Stimulated activated CD4-positive, alpha-beta T cell treated with anti-CD3 and anti-CD28 coated beads, Interleukin-15, amount 100 ng/mL, for 48 hours (primary cell): ENCODE measurements around the gene BBIP1.
A peak's percentile ranks its signal among the peaks of the same experiment; 100 is the strongest.

Experiments used
- DNase-seq, 2 donors: peaks; one replicate each; pipeline ENCODE4 v3.0.0-alpha.2; 2020; ENCODE audit warnings: low read depth in 2 of 2

BBIP1 gene

DNA sequence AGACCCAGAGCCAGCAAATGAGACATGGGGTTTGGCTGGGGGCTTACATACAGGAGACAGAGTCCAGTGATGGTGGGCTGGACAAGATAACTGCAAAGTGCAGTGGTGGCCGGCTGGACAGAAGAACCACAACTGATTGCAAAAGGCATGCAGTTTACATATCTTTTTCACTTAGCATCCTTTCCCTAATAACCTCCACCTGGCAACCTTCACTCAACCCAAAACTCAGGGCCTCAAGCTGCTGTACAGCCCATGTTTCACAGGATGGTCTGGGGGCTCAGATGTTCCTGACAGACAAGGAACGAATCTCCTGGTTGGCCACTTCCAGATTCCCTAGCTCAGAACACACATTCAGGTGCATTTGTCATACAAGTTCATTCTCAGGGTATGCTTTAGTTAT, 55.0 kb downstream of the BBIP1 start:
- DNase-seq: no peak

DNA sequence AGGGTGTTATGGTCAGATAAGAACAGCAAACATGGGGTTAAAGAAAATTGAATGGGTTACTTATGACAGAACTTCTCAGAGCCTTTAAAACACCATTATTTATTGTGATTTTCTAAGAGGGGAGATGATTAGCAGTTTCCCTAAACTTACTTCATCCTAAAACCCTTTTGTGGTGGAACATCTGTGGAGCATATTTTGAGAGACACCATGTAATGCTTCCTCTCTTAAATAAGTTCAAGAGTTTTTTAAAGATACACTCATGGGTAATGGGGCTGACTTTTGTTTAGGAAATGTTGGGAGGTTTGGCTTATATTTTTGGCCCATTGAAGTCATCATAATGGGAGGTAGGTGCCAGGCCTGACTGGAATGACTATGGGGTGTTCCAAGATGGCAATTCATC, 55.6 kb downstream of the BBIP1 start:
- no peak for DNase-seq

DNA sequence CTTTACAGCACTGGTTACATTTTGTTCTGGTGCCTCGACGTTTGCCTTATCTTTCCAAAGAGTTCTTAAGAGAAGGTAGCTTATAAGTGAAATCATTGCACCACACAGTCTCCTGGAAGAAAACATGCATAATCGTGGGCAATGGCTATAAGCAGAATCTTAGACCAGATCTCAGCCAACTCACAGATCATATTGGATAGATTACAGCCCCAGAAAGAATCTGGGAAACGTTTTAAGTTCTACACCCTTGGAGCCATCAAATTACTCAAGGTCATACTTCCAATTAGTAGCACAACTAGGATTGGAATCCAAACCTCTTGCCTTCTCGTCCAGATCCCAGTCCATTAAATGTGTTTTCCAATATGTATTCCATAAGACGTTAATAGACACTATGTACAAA, 56.0 kb downstream of the BBIP1 start:
- DNase-seq: no peak

DNA sequence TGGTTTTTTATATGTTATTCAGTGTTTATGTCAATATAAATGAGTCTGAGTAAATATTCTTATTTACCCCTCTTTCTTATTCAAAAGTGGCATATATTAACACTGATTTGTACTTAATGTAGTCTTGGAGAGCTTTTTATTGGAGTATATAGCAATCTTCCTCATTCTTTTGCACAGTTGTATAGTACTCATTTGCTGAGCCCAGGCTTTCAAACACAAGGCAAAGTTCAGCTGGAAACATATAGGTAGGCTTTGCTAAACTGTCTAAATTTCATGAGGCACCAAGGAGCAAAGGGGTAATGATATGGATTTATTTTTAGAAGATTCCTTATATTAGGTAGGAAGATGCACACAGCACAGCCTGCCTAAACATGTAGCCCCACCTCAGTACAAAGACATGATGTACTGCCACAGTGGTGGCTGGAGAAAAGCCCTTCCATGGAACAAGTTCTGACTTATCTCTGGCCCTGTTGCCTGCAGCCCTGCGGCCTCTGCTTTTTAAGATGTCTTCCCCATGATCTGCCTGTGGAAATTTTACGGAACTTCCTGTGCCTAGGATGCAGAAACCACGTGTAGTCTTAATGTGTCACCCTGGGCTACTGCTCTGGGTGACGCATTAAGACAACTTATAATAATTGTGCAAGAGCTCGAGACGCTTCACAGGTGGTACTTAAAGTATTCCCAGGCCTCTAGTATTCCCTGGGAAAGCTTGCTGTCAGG, 56.9 kb downstream of the BBIP1 start:
- no peak for DNase-seq

DNA sequence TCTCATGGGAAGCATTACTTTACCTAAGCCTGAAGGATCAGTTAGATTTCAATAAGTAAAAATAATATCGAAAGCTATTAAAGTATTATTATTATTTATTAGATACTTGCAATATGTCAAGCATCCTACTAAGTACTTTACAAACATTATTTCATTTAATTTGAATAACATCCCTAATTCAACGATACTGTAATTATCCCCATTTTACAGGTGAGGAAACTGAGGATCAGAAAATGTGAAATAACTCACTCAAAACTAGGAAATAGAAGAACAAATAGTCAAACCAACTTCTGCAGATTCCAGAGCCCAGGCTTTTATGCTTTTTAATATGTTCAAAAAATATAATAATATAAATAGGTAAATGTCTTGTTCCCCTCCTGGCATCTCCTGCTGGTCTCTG, 57.5 kb downstream of the BBIP1 start:
- DNase-seq: no peak

DNA sequence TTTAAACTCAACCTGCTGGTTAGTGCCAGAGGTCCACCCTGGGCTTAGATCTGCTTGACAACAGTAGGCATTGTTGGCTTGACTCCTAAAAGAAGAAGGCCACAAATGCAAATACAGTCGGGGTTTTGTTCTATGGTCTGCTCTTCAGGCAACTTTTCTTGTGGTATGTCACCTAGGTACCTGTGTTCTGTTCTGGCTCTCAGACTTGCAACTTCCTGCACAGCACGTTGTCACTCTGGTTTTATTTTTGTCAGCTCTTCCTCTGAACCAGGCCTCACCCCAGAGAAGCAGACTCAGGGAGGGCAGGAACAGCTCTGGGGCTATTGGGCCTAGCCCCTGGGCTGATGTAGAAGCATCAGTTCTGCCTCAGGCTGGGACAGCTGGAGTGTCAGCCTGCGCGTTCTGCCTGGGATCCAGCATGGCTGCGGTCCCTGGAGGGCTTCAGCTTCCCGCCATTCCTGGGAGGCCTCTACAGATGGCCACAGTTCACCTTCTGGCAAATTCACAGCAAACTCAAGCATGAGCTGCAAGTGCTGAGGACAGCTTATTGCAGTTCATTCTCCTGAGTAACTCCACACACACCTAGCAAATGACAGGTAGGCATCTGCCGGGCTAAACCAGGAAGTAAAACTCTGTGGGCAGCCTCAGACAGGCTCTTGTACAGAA, 58.3 kb downstream of the BBIP1 start:
- DNase-seq: no peak

DNA sequence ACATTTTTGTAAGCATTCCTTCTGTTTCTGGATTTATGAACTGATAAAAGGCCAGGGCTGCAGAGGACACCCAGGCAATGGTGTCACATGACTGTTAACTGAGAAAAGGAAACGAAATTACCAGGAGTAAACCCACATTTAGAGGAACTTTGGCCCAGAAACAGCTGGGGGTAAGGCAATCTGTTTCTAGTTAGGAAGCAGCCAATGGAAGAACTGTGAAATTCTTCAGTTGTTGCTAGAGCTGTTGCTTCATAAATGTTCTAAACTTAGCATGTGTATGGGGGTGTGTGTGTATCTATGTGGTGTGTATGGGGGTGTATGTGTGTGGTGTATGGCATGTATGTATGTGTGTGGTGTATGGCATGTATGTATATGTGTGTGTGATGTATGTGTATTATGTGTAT, 59.0 kb downstream of the BBIP1 start:
- no peak for DNase-seq

DNA sequence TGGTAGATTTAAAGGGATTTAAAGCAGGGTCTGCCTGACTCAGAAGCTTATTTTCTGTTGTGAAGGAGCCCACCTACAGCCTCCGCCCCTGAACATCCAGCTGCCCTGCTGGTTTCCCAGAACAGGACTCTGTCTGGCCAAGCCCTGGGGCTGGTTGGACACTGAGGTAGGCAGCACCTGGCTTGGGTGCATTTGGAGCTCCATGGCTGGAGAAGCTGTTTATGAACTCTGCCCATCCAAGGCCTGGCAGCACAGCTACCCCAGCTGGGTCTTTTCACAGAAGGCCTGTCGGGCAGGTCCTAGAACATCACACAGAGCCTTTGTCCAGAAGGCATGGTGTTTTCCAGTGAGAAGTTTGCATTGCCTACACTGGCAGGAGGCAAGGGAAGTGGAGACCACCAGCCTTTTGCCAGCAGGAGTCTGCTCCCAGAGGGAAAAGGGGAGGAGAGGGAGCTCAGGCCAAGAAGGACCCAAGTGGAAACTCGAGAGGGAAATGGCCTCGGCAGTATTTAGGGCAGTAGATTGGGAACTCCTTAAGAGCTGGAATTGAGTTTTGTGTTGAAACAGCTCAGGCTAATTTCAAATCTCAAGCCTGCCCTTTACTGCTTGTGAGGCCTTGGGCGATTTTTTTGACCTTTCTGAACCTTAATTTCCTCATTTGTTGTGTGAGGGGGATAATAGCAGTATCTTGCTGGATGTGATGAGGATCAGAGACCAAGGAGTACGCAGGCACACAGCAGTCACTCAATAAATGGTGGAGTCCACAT, 59.6 kb downstream of the BBIP1 start:
- DNase-seq: no peak

DNA sequence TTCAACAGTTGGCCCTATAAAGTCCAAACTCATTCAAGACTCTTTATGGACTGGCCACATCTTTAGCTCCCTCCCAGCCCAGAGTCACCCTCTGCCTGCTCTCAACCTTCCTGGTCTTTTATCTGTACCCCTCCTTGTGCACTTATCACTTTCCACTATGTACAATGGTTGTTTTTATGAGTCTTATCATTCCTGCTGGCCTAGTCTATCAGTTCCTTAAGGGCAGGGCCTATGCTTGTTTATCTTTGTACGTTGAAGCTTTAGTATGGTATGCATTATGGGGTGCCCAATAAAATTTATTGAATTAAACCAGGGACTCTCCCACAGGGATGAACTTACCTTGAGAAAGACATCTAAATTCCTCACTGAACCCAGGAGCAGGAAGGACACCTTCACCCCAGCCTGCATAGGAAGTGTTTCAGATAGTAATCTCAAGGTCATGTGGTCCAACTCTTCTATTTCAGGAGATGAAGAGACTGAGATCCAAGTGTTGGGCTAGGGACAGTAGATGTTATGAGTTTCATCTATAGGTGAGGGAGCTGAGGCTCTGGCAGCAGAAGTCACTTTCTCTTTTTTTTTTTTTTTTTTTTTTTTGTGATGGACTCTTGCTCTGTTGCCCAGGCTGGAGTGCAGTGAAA, 60.6 kb downstream of the BBIP1 start:
- no peak for DNase-seq

DNA sequence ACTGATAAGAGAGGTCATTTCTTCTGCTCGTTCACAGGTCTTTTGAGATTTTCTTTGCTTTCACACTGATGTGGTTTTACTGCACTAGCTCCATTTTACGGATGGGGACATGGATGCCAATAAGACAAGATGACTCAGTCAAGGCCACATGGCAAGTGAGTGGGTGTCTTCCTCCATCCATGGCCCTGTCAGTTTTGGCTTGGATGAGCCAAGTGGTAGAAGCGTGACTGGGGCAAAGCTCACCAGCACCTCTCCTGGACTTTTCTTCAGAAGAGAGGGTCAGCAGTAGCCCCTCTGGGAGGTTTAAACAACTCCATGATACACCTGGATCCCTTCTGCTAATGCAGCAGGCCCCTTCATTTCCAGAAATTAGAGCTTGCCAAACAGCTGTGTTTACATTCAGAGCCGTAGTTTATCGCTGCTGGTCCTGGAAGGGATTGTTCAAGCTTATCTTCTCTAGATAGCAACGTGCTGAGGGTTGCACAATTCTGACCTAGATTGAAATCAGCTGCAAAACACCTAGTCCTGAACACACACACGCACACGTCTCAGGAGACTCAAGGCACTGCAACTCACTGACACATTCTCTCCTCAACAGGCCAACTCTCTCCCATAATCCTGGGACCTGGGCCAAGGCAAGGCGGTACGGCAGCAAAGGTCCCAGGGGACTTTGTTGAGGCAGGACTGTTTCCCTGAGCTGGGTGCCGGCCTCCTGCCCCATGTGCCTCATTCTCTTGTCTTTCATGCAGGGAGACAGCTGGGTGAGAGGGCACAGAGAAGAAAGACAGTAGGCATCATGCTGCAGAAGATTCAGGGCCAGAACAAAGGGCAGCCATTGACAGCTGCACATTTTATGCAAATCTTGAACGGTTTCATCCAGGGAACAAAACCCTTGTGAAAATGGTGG, 61.5 kb downstream of the BBIP1 start:
- DNase-seq: no peak

DNA sequence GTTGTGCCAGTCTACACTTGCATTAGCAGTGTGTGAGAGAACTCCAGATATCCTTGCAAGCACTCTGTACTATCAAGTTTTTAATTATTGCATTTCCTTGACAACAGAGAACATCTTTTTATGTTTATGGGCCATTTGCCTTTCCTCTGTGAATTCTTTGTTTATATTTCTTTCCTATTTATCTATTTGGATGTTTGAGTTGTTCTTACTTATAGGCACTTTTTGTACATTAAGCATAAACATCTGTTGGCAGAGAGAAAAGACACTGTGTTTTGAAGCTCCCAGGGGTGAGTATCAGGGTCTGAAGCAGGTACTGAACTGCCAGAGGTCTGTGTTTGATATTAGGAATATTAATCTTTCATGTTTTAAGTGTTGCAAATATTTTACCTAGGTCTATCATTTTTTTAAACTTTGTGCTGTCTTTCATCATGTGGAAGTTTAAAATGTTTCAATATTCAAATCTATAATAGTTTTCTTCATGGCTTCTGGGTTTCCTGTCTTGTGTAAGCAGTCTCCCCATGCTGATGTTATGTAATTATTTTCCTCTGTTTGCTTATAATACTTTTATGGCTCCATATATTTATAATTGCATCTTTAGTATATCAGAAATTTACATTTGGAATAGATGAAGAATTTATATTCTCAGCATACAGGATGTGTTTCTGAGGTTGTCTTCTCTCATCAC, 64.9 kb downstream of the BBIP1 start:
- no peak for DNase-seq

DNA sequence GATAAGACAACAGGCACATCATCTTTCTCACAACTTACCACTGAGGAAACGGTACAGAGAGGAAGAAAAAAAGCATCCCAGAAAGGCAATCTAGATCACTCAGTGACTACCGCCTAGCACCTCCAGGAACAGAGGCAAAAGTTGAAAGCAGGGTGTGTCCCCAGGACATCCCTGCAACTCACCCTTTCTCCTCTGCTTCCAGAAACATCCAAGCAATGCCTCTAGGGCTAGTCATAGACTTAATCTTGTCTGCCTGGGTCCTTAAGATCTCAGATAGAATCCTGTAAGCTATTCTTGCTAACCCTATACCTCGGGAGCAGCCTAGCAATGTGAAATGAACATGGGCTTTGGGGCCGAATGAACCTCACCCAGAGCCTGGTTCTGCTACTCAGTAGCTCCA, 66.0 kb downstream of the BBIP1 start:
- DNase-seq: no peak

DNA sequence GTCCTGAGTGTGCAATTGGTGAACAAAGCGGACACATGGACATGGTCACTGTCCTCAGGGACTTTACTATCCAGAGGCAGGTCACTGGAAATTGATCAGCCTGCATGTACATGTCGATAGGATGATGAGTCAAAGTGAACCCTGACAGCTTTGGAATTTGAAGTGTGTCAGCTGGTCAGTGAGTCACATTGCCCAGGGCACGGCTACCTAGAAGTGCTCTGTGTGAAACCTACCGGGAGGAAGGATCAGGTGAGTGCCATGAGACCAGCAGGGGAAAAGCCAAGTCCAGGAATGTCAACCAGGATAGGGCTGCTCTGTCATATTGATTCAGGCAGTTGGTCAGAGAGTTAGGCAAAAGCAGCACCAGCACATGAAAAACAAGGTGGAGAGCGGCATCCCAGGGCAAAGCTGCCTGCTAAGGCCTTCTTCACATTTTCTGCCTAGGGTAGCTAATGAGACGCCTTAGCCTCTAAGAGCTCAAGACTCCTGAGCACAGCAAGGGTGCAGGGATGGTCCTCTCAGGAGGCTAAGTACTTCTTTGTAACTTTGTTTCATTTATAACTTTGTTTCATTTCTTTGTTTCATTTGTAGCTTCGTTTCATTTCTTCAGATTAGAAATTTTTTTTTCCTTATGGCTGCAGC, 66.6 kb downstream of the BBIP1 start:
- DNase-seq: peak in 1 of 2 donors; percentile 36

DNA sequence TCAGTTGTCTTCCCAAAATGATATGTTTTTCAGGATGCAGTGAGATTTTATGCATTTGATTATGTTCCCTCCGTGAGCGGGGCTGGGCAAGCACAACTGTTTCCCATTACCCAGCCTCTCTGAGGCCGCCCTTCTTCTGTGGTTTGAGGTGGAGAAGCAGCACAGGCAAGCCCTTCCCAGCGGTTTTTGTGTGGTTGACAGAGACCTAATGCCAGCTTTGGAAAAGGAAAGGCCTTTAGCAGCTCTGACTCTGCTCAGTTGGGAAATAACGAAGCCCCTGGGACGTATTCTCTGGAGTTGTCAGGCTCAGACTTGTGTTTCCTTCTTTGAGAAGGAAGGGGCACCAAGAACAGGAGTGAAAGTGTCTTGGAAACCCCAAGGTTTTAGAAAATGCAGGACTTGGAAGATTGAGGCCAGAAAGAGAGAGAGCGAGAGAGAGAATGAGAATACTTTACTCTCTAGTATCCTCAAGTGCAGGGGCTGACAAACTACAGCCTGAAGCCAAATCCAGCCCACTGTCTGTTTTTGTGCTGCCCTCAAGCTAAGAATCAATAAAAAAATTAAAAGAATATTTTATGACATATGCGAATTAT, 67.9 kb downstream of the BBIP1 start:
- no peak for DNase-seq

DNA sequence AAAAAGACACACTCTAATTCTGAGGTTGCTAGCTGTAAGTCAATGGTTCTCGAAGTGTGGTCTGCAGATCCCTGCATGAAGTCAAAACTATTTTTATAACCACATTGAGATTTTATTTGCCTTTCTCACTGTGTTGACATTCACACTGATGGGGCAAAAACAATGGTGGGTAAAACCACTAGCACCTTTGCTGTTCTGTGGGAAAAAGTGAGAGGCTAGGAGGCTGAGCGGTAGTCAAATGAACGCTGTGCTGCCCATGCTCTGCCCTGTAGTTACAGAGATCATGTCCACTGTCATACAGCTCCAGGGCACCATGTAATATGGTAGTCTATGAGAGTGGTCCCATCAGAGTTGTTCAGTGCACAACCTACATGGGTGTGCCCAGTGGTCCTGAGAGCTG, 68.9 kb downstream of the BBIP1 start:
- no peak for DNase-seq
